Colonic mucosa (tissue), 4 donors: ENCODE measurements around the gene IL17RB. TPM values are rescaled to one million over a fixed set of nuclear protein-coding genes. Genes with fewer than 3 reads are reported as not detected.

Experiments used
- DNase-seq: peaks from one replicate; pipeline ENCODE4 v3.0.0-alpha.2; 2020
- H3K27ac ChIP-seq: fragments of 200-600 bp; one replicate; pipeline ENCODE4 v1.8.0; 2021
- H3K27me3 ChIP-seq: fragments of 200-600 bp; one replicate; pipeline ENCODE4 v1.8.0; 2021
- H3K36me3 ChIP-seq: fragments of 200-600 bp; one replicate; pipeline ENCODE4 v1.8.0; 2021
- H3K4me1 ChIP-seq: fragments of 200-600 bp; one replicate; pipeline ENCODE4 v1.8.0; 2021; ENCODE audit warnings: mild to moderate bottlenecking
- H3K4me3 ChIP-seq: fragments of 200-600 bp; one replicate; pipeline ENCODE4 v1.8.0; 2021
- H3K9ac ChIP-seq, 2 donors: one replicate each; pipeline ENCODE4 v1.7.0; 2013; ENCODE audit warnings: control low read depth in 2 of 2, low read depth in 2 of 2, low read length in 2 of 2
- H3K9me3 ChIP-seq: fragments of 200-600 bp; one replicate; pipeline ENCODE4 v1.8.0; 2021
- CTCF ChIP-seq: fragments of 200-600 bp; IDR thresholded peaks from one replicate; pipeline ENCODE4 v1.8.0; 2022; ENCODE audit warnings: antibody characterized with exemption, mild to moderate bottlenecking
- intact Hi-C: fragments of 100-400 bp; cut with DNase I; formaldehyde crosslinking; loops from one replicate; pipeline ENCODE4 v1.14.1; 2022
- total RNA-seq, 2 donors: library from RNA; stranded (reverse); fragmentation: NEBNext Ultra II Directional in 1 of 2; extraction: Animal tissue kit (Norgen Biotek cat#: 25700) in 1 of 2; gene quantifications; one replicate each; pipeline ENCODE4 v1.2.1, GENCODE V29; 2021
- donor health status: healthy.
- donor health status: DM: no; HTN: no; CAD: no.
- donor health status: DM: no; HTN: no; CAD: no.

Gene IL17RB
- total RNA-seq, 2 donors from 2014 or later = 18.6 to 25.7 TPM

- H3K4me1 ChIP-seq = peaks cover 7% of the 10 kb centered on the region
- intact Hi-C loops = no loop called here
- no peaks in the 10 kb centered on the region for H3K36me3 ChIP-seq
- no peak overlapping the region for H3K27ac ChIP-seq
- no peaks in the 10 kb centered on the region for H3K9me3 ChIP-seq
- no peak for TF ChIP-seq CTCF
- no peak overlapping the region for H3K9ac ChIP-seq
- no peak overlapping the region for H3K4me3 ChIP-seq
- no peaks in the 10 kb centered on the region for H3K27me3 ChIP-seq
- no peak for DNase-seq
Measured at GRCh38 chr3:53809764-53810400, 36.5 kb upstream of the IL17RB start.

- no peak for TF ChIP-seq CTCF
- Histone ChIP-seq H3K27ac (no peak overlapping the region), H3K4me1 (peaks cover 7% of the 10 kb centered on the region), H3K9ac (no peak overlapping the region), H3K9me3 (no peaks in the 10 kb centered on the region), H3K36me3 (no peaks in the 10 kb centered on the region), H3K4me3 (no peak overlapping the region), H3K27me3 (no peaks in the 10 kb centered on the region)
- DNase-seq = peak; percentile 42
- intact Hi-C loops = no loop called here
Measured at GRCh38 chr3:53811143-53811927, 35.0 kb upstream of the IL17RB start.

- no peak overlapping the region for H3K27ac ChIP-seq
- no peaks in the 10 kb centered on the region for H3K27me3 ChIP-seq
- intact Hi-C loops = no loop called here
- no peaks in the 10 kb centered on the region for H3K36me3 ChIP-seq
- no peak overlapping the region for H3K4me3 ChIP-seq
- no peak for TF ChIP-seq CTCF
- H3K4me1 ChIP-seq = peaks cover under 1% of the 10 kb centered on the region
- DNase-seq = no peak
- H3K9ac ChIP-seq = no peak overlapping the region
- no peaks in the 10 kb centered on the region for H3K9me3 ChIP-seq
Measured at GRCh38 chr3:53812434-53812833, 33.9 kb upstream of the IL17RB start.

- DNase-seq = no peak
- intact Hi-C loops = no loop called here
- Histone ChIP-seq H3K27me3 (no peaks in the 10 kb centered on the region), H3K9me3 (no peaks in the 10 kb centered on the region), H3K4me3 (no peak overlapping the region), H3K36me3 (no peaks in the 10 kb centered on the region), H3K4me1 (no peaks in the 10 kb centered on the region), H3K9ac (no peak overlapping the region), H3K27ac (no peak overlapping the region)
- TF ChIP-seq CTCF = no peak
Measured at GRCh38 chr3:53813229-53813628, 33.1 kb upstream of the IL17RB start.

GRCh38 chr3:53813876-53814275 lies 32.5 kb upstream of the IL17RB start:
- H3K4me3 ChIP-seq = no peak overlapping the region
- H3K36me3 ChIP-seq = no peaks in the 10 kb centered on the region
- H3K9ac ChIP-seq = no peak overlapping the region
- intact Hi-C loops = no loop called here
- H3K4me1 ChIP-seq = no peaks in the 10 kb centered on the region
- no peak overlapping the region for H3K27ac ChIP-seq
- no peak for TF ChIP-seq CTCF
- no peaks in the 10 kb centered on the region for H3K27me3 ChIP-seq
- no peak for DNase-seq
- H3K9me3 ChIP-seq = no peaks in the 10 kb centered on the region
